Measurements from ENCODE around the gene C14orf180.
"Not testable (repeated sequence)": the region's sequence is repeated elsewhere in the genome, so short reads cannot be mapped to it uniquely, and the experiment has no call there.

Gene C14orf180

DNA sequence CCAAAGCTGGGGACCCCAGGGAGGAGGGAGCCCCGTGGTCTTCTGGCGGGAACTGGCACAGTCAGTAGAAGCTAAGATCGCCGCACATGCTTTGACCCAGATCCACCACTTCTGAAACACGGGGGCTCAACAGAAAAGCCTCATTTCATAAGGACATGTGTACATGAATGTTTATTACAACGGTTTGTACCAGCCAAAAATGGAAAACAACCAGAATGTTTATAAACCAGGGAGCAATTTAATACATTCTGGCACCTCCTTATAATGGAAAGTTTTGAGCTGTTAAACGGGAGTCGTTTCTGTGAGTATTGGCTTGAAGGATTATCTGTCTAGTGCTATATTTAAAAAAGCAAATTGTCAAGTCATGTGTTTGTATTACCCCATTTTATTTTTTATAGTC lies 32.3 kb downstream of the C14orf180 start:
- DNase-seq (ENCODE audit: low read depth in 2 of 2), result no peak

DNA sequence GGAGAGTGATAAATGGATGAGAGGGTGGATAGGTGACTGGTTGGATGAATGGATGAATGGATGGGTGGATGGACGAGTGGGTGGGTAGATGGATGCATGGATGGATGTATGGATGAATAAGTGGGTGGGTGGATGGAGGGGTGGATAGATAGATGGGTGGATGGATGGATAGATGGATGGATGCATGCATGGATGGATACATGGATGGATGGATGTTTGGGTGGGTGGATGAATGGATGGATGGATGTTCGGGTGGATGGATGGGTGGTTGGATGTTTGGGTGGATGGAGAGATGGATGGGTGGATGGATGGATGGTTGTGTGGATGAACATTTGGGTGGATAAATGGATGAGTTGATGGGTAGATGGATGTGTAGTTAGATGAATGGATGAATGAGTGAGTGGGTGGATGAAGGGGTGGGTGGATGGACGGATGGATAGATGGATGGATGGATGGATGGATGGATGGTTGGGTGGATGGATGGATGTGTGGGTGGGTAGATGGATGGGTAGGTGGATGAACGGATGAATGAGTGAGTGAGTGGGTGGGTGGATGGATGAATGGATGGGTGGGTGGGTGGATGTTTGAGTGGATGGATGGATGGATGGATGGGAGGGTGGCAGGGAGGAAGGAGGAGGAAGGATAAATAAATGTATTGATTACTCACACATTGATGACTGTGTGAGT lies 34.7 kb downstream of the C14orf180 start:
- no peak for DNase-seq (ENCODE audit: low read depth in 2 of 2)

DNA sequence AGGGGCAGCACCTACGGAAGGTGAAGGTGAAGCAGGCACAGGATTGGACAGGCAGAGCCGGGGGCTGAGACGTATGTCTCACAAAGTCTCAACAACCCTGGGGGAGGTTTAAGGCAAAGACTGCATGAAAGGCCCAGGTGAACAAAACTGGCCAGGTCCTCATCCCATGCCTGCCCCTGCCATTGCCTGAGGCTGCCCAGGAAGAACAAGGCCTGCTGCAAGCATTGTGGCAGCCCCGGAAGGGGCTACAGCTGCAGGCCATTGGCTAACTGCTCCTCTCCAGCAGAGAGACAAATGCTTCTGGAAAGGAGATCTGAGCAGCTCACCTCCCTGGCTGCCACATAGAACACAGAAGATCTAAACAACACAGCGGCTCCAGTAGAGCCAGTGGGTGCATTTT lies 45.4 kb downstream of the C14orf180 start:
- no peak for DNase-seq (ENCODE audit: low read depth in 2 of 2)

DNA sequence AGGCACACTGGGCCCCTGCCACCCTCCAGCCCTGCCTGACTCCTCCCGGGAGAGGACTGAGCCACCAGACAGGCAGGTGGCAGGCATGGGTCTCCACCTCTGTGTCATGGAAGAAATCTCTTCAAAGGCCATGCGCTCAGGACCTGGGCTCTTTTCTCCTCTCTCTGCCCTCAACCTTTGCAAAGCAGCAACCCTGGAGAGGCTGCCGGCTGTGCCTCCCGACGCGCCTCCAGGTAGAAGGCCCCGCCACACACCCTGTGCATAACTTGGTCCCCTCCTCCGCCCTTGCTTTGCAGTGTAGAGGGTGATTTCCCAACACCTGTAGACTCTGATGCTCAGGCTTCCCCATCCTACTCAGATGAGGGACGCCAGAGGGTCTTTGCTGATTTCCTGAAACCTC lies 53.2 kb downstream of the C14orf180 start:
- no peak for DNase-seq (ENCODE audit: low read depth in 2 of 2)

DNA sequence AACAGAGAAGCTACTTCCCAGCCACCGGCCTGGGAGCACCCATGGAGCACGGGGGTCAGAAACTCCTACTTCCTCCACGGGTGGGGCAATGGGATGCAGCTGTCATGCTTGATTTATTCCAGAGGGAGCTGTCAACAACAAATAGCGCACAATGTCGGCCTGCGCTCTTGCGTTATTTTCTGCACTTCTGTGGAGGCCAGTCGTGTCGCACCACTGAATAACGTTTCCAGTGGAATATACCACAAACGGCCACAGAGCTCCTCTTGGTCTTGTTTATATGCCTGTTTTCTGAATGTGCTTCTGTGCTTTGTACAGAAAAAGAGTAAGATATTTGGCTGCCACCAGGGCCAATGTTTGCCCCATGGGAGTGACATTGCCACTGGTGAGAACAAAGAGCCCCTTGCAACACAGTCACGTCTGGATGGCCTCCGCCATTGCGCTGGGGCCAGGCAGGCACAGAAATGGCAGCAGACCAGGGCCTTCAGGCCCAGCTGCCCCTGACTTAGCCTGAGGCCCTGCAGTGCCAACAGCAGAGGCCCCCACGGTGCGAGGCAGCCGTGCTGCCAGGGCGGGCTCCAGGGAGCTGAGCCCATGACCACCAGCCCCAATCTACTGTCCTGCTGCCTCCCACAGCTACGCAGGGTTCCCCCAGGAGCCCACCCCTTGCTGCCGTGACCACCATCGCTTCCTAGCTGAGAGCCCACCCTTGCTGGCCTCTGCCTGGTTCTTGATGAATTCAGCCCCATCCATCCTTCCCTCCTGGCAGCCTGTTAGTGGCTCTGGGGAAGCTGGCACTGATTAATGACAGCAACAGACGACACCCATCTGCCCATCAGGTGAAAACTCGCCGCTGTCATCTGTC lies 53.9 kb downstream of the C14orf180 start:
- no peak for DNase-seq (ENCODE audit: low read depth in 2 of 2)

DNA sequence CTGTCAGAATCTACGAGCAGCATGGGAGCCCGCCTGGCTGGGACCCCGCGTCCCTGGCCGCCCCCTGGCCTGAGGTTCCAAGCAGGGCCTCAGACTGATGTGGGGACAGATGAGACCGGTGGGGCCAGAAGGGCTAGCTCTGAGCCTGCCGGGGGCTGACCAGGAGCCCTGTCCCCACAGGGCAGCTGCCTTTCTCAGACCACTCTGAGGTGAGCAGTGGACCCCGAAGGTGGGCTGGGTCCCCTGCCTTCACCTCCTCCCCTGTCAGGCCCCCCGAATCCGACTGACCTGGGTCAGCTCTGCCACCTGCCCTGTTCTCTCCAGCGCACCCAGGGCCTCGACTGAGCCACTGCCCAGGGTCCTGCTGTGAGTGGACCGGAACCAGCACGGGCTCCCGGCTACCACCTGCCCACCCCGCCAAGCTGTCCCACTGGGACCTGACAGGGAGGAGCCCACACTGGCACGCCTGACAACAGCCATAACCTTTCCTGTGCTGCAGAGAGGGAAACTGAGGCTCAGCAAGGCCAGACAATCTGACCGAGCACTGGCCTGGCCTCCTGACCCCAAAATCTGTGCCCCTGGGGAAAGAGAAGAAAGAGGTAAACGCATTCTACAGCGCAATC lies 54.7 kb downstream of the C14orf180 start:
- DNase-seq (ENCODE audit: low read depth in 2 of 2), result no peak

DNA sequence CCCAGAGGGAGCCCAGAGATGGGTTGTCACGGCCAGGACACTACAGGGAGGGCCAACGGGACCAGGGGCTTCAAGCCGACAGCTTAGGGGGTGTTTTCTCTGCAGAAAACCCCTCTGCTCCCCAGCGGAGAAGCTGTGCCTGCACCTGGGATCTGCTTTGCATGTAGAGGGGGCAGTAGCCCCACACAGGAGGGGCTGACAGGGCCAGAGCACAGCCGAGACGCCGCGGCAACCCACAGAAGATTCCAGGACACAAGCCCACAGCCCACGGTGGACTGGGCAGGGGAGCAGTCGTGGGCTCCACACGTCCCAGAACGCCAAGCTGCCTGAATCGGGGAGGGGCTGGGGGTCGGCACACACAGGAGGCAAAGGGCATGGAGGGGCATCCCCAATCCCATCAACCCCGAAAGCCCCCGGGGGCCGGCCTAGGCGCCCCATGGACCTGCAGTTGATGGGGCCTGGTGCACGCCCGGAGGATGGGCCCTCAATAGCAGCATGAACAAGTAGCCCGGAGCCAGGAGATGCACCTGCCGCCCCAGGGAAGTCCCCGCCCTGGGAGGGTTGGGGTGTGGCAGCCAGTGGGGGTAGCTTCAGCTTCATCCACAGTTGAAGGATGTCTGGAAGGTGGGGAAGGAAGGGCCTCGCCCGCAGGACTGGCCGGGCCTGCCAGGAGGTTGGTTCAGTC lies 55.5 kb downstream of the C14orf180 start:
- DNase-seq (ENCODE audit: low read depth in 2 of 2), result no peak

DNA sequence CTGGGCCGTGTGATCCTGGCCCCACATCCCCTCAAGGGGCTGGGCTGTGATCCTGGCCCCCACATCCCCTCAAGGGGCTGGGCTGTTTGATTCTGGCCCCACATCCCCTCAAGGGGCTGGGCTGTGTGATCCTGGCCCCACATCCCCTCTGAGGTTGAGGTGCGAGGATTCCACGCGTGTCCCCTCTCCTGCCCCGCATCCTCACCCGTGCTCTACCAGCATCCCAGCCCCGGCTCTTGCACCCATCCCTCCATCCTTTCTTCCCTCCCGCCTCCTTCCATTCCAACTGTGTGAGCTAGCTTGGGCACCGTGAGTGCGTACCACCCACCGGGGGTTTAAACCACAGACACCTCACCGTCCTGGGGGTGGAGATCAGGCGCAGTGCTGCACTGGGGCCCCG lies 56.2 kb downstream of the C14orf180 start:
- DNase-seq (ENCODE audit: low read depth in 2 of 2), result no peak

DNA sequence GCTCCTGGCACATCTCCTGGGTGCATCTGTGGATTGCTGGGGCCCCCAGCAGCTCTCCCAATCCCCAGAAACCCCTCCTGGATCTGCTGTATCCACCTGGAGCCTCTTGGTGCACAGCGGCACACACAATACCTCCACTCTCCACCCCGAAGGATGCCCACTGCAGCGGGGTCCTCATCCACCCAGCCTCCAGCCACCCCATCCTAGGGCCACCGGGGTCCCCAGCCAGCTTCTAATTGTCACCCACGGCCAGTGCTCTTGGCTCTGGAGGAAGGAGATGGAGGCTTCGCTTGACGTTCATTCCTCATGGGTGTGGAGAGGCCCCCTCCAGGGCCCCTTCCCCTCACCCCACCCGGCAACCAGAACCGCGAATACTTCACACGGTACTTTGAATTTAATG lies 56.6 kb downstream of the C14orf180 start:
- no peak for DNase-seq (ENCODE audit: low read depth in 2 of 2)

DNA sequence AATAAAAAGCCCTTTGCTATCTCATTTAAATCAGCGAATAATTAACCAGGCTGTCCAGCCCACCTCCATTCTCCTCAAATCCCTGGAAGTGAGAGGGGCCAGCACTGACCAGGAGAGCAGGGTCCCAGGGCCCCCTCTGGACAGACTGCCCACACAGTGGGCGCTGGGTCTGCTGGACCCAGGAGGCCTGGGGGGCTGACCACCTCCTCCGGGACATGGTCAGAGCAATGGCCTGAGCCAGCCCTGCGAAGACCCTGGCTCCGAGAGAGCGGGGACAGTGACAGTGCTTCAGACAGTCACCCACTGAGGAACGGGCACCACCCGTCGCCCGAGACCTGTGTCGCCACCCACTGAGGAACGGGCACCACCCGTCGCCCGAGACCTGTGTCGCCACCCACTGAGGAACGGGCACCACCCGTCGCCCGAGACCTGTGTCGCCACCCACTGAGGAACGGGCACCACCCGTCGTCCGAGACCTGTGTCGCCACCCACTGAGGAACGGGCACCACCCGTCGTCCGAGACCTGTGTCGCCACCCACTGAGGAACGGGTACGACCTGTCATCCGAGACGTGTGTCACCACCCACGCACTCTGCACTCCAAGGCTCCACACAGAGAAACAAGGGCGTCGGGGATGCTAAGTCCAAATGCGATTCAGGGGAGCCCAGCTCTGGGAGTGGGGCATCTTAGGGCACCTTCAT lies 57.4 kb downstream of the C14orf180 start:
- not testable (repeated sequence) for DNase-seq (ENCODE audit: low read depth in 2 of 2)

DNA sequence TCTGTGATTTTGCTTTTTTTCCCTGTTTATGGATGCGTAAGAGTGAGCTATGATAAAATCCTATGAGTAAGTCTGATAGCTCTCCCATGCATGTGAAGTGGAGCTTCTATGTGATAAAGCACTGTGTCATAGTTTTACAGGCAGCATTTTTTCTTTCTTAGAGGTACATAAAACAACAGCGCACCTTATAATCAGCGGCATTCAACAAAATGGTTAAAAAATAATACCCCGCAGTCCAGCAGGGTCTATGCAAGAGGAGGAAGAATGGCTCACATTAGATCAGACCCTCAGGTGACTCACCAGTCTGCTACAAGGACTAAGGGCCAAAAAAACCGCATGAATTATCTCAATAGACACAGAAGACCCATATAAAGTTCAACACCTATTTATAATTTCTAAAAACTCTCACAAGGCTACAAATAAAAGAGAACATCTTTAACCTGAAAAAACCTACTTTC lies 58.0 kb downstream of the C14orf180 start:
- no peak for DNase-seq (ENCODE audit: low read depth in 2 of 2)

DNA sequence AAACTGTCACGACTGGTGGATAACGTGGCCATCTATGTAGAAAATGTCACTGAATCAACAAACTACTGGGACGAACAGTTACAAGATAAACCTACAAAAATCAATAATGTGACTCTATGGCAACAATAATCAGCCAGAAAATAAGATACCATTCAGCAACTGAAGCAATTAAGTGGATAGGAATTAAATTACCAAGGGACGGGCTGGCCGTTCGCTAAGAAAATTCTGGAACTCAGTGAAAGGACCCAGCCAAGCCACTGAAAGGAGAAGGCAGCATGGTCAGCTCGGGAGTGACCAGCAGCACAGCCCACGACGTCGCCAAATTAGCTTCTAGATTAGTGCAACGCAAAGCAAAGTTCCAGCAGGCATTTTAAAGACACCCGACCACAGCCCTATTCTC lies 58.6 kb downstream of the C14orf180 start:
- no peak for DNase-seq (ENCODE audit: low read depth in 2 of 2)

DNA sequence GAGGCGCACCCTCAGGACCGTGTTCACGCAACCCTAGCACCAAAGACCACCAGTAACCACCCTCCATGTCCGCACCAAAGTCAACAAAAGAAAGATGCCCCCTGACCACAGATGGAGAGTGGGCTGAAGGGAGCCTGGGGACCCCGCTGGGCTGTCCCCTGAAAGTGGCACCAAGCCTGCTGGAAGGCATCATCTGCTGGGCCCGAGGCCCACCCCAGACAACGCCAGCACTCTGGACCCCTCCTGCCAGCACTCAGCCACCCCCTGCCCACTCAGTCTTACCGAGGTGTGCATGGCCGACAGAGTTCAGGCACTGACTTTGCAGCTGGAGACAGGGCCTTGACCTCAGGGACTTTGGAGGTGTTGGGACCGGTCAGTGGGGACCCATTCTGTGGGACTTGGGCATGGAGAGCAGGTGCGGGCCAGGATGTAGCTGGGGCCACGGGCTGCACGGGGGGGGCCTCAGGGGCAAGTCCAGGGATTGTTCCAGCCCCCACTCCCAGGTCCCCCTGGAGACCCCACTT lies 59.4 kb downstream of the C14orf180 start:
- no peak for DNase-seq (ENCODE audit: low read depth in 2 of 2)

DNA sequence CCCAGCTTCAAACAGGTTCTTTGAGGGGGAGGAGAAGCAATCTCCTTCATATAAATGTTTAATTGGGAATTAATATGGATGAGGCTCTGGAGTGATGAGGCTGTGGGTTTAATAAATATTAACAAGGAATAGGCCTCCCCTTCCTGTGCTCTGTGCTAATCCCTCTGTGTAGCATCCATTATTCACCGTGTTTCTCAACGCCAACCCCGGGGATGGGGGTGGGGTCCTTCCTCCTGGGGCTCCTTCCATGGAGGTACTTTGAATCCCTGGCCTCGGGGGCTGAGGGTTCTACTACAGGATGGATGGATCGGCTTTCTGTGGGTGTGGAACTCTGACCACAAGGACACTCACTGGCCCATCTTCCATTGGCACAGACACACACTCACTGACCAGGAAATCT lies 59.9 kb downstream of the C14orf180 start:
- no peak for DNase-seq (ENCODE audit: low read depth in 2 of 2)
